NCI-H2081 treated with DMSO at 0.1 percent for 48 hours (cell line): ENCODE results near the gene ZNF428.
"Not testable (repeated sequence)": the region's sequence is repeated elsewhere in the genome, so short reads cannot be mapped to it uniquely, and the experiment has no call there.

ENCODE experiments used
- DNase-seq: peaks from one replicate; lab custom pipeline; 2025; lab: John Stamatoyannopoulos, UW

Gene ZNF428

GRCh38 chr19:43616954-43617353 lies 2.5 kb downstream of the ZNF428 start:
- DNase-seq, result no peak

GRCh38 chr19:43616306-43616705 lies 3.1 kb downstream of the ZNF428 start:
- DNase-seq, result no peak

- no peak for DNase-seq
These were observed 7.1 kb downstream of the ZNF428 start for GRCh38 chr19:43612374-43612773.

- no peak for DNase-seq
These were observed 7.6 kb downstream of the ZNF428 start, which contains the start of gene SRRM5 for GRCh38 chr19:43611788-43612187. Gene SRRM5, plus strand, starts transcription at chr19:43612088. Its CDS starts 34 bp downstream, at chr19:43612122.

GRCh38 chr19:43610493-43610892 lies 8.9 kb downstream of the ZNF428 start:
- DNase-seq, result no peak

GRCh38 chr19:43609872-43610271 lies 9.6 kb downstream of the ZNF428 start:
- DNase-seq, result no peak

- DNase-seq, result no peak
These were observed 11.9 kb downstream of the ZNF428 start for GRCh38 chr19:43607238-43608205.

- DNase-seq, result no peak
These were observed 12.7 kb downstream of the ZNF428 start for GRCh38 chr19:43606569-43607229.

GRCh38 chr19:43605875-43606568 lies 13.4 kb downstream of the ZNF428 start:
- no peak for DNase-seq

- DNase-seq, result not testable (repeated sequence)
These were observed 19.1 kb downstream of the ZNF428 start for GRCh38 chr19:43600326-43600725.

GRCh38 chr19:43599635-43600295 lies 19.7 kb downstream of the ZNF428 start:
- no peak for DNase-seq

GRCh38 chr19:43598445-43599240 lies 20.8 kb downstream of the ZNF428 start:
- no peak for DNase-seq

GRCh38 chr19:43597876-43598275 lies 21.6 kb downstream of the ZNF428 start:
- DNase-seq, result no peak

- no peak for DNase-seq
These were observed 22.5 kb downstream of the ZNF428 start for GRCh38 chr19:43596842-43597461.

- DNase-seq, result peak; percentile 96
These were observed 23.2 kb downstream of the ZNF428 start, which contains the start of the genes IRGQ and ZNF576 for GRCh38 chr19:43595999-43596841. Gene IRGQ, minus strand, starts transcription at chr19:43596134. Its CDS starts 796 bp downstream, at chr19:43595338. Gene ZNF576, plus strand, starts transcription at chr19:43596595. Its CDS starts 514 bp downstream, at chr19:43597109.

- no peak for DNase-seq
These were observed 23.8 kb downstream of the ZNF428 start for GRCh38 chr19:43595605-43595998.

- no peak for DNase-seq
These were observed 24.5 kb downstream of the ZNF428 start for GRCh38 chr19:43594710-43595604.

- DNase-seq, result no peak
These were observed 25.2 kb downstream of the ZNF428 start for GRCh38 chr19:43594081-43594697.
